GM21737 (cell line): ENCODE data around the gene LRRTM1.

ENCODE experiments used
- ATAC-seq: cut with Tn5 transposase; IDR thresholded peaks from one replicate; pipeline ENCODE4 v1.9.1; 2021; ENCODE audit warnings: mild to moderate bottlenecking, moderate library complexity; ENCODE audit not compliant: unreplicated experiment

The LRRTM1 gene, protein sequence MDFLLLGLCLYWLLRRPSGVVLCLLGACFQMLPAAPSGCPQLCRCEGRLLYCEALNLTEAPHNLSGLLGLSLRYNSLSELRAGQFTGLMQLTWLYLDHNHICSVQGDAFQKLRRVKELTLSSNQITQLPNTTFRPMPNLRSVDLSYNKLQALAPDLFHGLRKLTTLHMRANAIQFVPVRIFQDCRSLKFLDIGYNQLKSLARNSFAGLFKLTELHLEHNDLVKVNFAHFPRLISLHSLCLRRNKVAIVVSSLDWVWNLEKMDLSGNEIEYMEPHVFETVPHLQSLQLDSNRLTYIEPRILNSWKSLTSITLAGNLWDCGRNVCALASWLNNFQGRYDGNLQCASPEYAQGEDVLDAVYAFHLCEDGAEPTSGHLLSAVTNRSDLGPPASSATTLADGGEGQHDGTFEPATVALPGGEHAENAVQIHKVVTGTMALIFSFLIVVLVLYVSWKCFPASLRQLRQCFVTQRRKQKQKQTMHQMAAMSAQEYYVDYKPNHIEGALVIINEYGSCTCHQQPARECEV

GRCh38 chr2:80303909-80304837 lies at the start of gene LRRTM1:
TSS of gene LRRTM1 (minus strand) at chr2:80304752. CDS start at chr2:80303819, 933 bp downstream.
- ATAC-seq, result no peak

- no peak for ATAC-seq
Observed at GRCh38 chr2:80351231-80351630, 46.7 kb upstream of the LRRTM1 start.

DNA sequence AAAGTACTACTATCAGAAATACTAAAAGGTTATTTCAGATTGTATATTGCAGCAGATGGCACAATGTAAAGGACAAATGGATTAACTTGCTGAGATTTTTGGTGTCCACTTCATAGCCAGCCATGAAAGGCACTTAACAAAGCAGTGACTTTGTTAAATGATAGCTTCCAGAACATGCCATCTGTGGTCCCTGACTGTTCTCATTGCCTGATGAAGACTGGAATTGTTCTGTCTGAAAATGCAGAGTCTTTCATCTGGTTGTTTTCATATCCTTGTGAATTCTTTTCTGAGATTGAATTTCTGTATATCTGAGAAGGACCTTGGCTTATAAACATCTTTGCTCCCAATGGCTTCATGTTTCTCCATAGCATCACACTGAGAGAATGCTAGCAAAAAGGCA lies 44.4 kb upstream of the LRRTM1 start:
- ATAC-seq, result no peak

- ATAC-seq, result no peak
Observed at GRCh38 chr2:80348078-80348477, 43.5 kb upstream of the LRRTM1 start.

GRCh38 chr2:80340022-80340421 lies 35.5 kb upstream of the LRRTM1 start:
- ATAC-seq, result no peak

DNA sequence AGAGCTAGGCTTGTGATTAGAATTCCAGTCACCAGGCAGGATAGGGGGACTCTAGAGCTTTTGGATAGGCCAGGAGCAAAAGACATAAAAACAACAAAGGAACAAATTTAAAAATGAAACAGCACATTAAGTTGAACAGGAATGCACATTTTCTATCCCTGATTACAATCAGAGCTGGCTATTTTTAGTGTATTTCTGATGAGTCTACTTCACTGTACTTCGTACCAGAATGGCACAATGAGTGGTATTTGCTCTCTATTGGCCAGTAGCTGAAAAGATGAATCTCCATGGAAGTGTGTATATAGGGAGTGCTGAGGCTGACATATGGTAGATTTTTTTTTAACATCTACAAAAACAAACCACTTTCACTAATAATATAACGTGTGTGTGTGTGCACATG lies 34.2 kb upstream of the LRRTM1 start:
- no peak for ATAC-seq

DNA sequence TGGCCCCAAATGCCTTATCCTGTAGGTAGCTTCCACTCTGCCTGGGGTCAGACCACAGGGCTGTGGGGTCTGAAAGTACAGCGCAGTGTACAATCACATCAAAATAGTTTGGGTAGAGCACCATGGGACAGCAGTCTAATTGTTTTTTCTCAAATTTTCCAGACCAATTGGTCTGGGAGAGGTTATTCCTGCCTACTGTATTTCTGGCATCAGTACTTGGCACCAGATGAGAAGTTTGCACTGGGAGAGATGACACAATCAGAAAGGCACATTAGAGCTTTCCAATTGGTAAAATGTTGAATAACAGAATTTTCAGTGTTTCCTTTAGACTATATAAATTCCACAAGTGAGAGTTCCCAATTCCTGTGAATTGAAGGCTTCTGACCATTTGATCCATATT lies 30.9 kb upstream of the LRRTM1 start:
- ATAC-seq, result no peak

- ATAC-seq, result no peak
Observed at GRCh38 chr2:80333886-80334285, 29.3 kb upstream of the LRRTM1 start.

- no peak for ATAC-seq
Observed at GRCh38 chr2:80330527-80331450, 26.2 kb upstream of the LRRTM1 start.

DNA sequence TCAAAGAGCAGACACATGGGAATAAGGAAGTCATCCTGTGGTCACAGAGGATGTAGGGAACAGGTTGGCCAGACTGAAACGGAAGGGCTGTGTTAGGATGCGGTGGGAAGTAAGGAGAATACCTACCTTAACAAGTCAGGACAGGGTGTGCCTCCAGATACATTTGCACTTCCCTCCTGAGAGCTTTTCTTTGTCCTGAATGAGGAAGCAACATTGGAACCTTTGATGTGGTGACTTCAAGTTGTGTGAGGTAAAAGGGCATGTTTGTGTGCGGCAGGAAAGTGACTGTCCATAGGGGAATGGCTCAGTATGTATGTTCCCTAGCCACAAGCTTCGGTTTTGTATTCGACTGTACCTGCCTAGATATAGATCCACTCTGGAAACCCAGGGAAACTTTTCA lies 24.9 kb upstream of the LRRTM1 start:
- no peak for ATAC-seq

DNA sequence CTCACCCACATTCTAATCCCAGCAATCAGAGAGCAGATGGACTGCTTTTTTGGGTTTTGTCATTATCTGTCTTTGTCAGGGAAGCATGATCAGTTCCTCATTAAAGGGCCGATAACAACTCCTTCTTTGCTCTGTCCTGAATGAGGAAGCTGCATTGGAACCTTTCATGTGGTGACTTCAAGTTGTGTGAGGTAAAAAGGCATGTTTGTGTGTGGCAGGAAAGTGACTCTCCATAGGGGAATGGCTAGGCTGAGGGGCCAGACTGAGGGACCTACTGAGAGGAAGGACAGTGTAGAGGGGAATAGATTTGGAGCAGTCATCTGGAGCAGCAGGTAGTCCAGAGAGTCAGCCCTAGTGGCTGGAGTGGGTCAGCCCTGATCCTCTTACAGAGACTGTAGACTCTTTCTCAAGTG lies 23.6 kb upstream of the LRRTM1 start:
- ATAC-seq, result no peak

DNA sequence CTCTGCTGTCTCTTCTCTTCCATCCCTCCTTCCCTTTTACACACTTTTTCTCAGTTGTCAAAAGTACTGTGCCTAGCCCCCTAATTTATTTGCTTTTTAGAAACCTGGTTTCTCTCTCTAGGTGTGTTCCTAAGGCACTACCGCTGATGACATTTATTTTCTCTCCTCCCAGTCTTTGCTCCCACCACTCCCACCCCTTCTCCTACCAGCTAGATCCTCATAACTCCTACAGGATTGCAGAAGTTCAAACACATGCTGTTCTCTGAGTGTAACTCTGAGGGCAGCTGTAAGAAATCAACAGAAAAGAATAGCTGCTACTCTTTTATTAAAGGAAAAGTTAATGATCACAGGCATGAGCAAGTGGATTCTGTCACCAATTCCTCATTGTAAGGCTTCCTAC lies 22.3 kb upstream of the LRRTM1 start:
- no peak for ATAC-seq

DNA sequence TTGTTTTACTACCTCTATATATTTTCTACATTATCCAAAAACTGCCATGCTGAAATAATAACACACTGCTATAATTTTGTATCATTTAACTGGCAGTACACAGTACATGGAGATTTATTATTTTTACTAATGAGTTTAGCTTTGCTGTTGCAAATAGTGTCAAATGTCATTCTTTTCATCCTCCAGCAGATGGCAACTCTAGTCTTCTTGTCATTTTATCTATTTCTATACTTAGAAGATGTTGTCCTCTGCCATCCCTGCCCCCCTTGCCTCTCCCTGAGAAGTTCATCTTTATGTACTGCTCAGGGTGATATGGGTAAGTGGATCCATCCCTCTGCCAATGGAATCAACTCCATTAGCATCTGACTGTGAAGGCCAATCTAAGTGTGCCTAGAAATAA lies 21.7 kb upstream of the LRRTM1 start:
- no peak for ATAC-seq

DNA sequence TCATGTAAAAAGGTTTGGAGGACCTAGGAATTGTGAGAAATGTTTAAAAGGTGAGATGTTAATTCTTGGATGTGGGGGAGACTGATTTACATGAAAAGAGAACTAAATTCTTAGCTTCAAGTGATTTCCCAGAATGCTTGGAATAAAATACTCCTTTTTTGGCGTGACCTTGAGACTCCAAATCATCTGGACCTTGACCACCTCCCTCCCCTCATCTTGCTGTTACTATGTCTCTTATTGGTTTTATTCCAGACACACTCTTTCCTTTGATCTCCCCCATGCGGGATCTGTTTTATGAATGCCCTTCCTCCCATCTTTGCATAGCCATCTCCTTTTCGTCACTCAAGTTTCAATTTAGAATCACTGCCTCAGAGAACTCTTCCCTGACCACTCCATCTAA lies 20.0 kb upstream of the LRRTM1 start:
- ATAC-seq, result no peak

DNA sequence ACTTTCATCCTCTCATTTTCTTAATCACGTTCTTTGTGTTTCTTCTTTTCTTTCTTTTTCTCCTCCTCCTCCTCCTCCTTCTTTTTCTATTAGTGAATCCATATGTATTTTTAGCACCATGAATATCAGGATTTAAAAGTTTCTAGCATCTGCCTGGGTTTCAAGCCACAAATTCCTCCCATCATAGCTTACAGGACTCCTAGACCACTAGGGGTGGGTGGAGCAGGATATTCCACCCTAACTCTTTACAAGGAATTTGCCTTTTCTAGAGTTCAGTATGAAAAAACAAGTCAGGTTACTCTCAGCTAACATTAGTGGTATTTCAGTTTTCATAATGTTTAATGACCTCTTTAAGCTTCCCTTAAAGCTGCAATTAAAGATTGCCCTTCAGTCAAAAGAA lies 19.1 kb upstream of the LRRTM1 start:
- no peak for ATAC-seq

DNA sequence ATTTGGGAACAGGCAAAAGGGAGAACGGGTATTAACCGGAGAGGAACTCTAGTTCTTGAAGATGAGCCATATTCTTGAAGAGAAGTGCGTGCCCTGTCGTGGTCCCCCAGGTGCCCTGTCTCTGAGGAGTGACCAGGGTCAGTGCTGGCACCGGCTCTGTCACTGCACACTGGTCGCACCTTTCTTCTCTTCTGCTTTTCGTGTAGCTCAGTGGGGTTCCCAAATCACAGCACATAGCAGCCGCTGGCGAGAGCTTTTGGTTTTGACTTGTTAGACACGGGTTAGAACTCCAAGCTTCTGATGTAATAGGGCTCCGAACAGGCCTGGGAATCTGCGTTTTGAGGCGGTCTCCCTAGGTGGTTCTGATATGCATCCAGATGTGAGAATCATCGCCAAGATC lies 18.4 kb upstream of the LRRTM1 start:
- no peak for ATAC-seq

DNA sequence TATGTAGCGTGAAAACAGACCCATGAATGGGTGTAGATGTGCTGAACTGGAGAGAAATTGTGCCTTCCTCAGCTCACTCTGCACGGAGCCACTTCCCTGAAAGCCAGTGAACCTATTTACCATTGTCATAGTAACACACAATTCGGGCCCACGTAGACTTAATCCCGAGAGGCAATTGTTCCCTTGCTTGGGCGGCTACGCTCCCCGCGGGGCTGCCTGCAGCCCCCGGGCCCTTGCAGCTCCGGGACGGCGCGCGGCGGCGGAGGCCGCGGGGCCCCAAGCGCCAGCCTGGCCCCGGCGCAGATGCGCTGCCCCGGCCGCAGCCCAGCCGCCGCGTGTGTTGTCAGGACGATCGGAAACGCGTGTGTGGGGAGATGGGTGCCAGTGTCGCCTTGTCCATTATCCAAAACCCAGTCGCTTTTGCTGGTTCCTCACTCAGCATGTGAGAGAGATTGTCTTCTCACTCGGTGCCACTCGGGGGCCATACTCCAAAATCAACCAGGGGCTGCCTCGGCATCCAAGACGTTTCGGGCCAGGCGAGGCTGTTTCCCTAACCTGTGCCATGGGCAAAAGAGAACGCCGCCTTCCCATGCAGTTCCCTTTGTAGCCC lies 17.9 kb upstream of the LRRTM1 start:
- ATAC-seq, result no peak

GRCh38 chr2:80312282-80312839 lies 7.8 kb upstream of the LRRTM1 start:
- no peak for ATAC-seq

DNA sequence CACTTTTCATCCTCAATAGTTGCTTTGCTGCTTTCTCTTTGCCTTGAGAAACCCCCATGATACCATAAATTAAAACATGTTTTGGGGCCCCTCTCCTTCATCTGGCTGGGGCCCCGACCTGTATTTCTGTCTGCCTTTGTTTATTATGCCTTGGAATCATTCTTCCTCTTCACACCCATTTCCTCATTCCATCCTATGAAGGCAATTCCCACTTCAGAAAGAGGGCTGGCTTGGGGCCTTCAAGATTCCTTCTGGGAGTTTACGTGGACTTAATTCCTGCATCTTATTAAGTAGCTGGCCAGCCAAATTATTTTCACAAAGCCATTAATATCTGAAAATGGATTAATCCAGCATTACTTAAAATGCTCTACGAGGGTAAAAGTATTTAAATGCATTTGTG lies 6.8 kb upstream of the LRRTM1 start:
- no peak for ATAC-seq
